Loucy (cell line): ENCODE results near the gene STRADB.
"Not testable (repeated sequence)": the region's sequence is repeated elsewhere in the genome, so short reads cannot be mapped to it uniquely, and the experiment has no call there.

Source experiments
- H2AFZ ChIP-seq: fragments of 200-600 bp; sonication (generic); 2 replicates; pipeline ENCODE4 v1.6.0; 2016; ENCODE audit warnings: antibody characterized with exemption, mild to moderate bottlenecking, low read length, moderate library complexity
- H3F3A ChIP-seq: fragments of 200-600 bp; 2 replicates; pipeline ENCODE4 v1.6.0; 2016; ENCODE audit warnings: antibody characterized with exemption, low read depth, mild to moderate bottlenecking
- H3K27me3 ChIP-seq: fragments of 200-600 bp; sonication (generic); 2 replicates; pipeline ENCODE4 v1.6.1; 2014; ENCODE audit warnings: low read length, mild to moderate bottlenecking; ENCODE audit not compliant: insufficient read depth, poor library complexity, severe bottlenecking
- H3K36me3 ChIP-seq: fragments of 200-600 bp; sonication (generic); 2 replicates; pipeline ENCODE4 v1.6.1; 2016; ENCODE audit warnings: low read length; ENCODE audit not compliant: insufficient read depth
- H3K4me1 ChIP-seq: fragments of 200-600 bp; sonication (generic); 2 replicates; pipeline ENCODE4 v1.5.1; 2014; ENCODE audit warnings: low read length, mild to moderate bottlenecking; ENCODE audit not compliant: insufficient read depth, poor library complexity, severe bottlenecking
- H3K4me2 ChIP-seq: fragments of 200-600 bp; sonication (generic); 2 replicates; pipeline ENCODE4 v1.6.0; 2014; ENCODE audit warnings: antibody characterized with exemption, low read length, low read depth, mild to moderate bottlenecking; ENCODE audit not compliant: poor library complexity, severe bottlenecking
- H3K4me3 ChIP-seq: fragments of 200-600 bp; sonication (generic); 2 replicates; pipeline ENCODE4 v1.5.1; 2014; ENCODE audit warnings: low read length, mild to moderate bottlenecking, mixed read lengths; ENCODE audit not compliant: poor library complexity, severe bottlenecking
- H3K79me2 ChIP-seq: fragments of 200-600 bp; sonication (generic); 2 replicates; pipeline ENCODE4 v1.6.1; 2014; ENCODE audit warnings: low read length; ENCODE audit not compliant: insufficient read depth
- H3K9ac ChIP-seq: fragments of 200-600 bp; sonication (generic); 2 replicates; pipeline ENCODE4 v1.6.0; 2014; ENCODE audit warnings: mild to moderate bottlenecking, low read depth, low read length, moderate library complexity; ENCODE audit not compliant: poor library complexity, severe bottlenecking
- H3K9me2 ChIP-seq: fragments of 200-600 bp; sonication (generic); replicated peaks from 2 replicates; pipeline ENCODE4 v1.6.1; 2016; ENCODE audit warnings: low read depth, low read length, mixed read lengths
- H3K9me3 ChIP-seq: fragments of 200-600 bp; sonication (generic); 2 replicates; pipeline ENCODE4 v1.6.1; 2014; ENCODE audit warnings: mild to moderate bottlenecking, antibody characterized with exemption, low read length, low read depth; ENCODE audit not compliant: insufficient read depth
- H4K20me1 ChIP-seq: fragments of 200-600 bp; sonication (generic); 2 replicates; pipeline ENCODE4 v1.6.0; 2014; ENCODE audit warnings: antibody characterized with exemption, low read length, mild to moderate bottlenecking; ENCODE audit not compliant: insufficient read depth, poor library complexity, severe bottlenecking
- CTCF ChIP-seq: fragments of 200-600 bp; sonication (generic); conservative IDR thresholded peaks from 2 replicates; pipeline ENCODE4 v1.5.1; 2014; ENCODE audit warnings: mild to moderate bottlenecking, antibody characterized with exemption, low read length
- EZH2phosphoT487 ChIP-seq: fragments of 200-600 bp; IDR thresholded peaks from 2 replicates; pipeline ENCODE4 v1.6.1; 2018; ENCODE audit warnings: antibody characterized with exemption, mild to moderate bottlenecking, moderate library complexity, borderline replicate concordance

Gene STRADB

GRCh38 chr2:201433394-201433995 lies 18.0 kb upstream of the STRADB start:
- Histone ChIP-seq H3K9me2 (no peaks in the 10 kb centered on the region), H2AFZ (no peak overlapping the region), H3K4me2 (peak overlapping the region; percentile 63), H3K27me3 (no peaks in the 10 kb centered on the region), H3F3A (peaks cover 3% of the 10 kb centered on the region; the same call in 1 of the 2 replicates), H3K79me2 (peaks cover 21% of the 10 kb centered on the region; the same call in 1 of the 2 replicates), H3K4me3 (peak overlapping the region; percentile 13), H3K4me1 (peaks cover 32% of the 10 kb centered on the region), H4K20me1 (no peaks in the 10 kb centered on the region), H3K9me3 (no peaks in the 10 kb centered on the region; the same call in 1 of the 2 replicates), H3K9ac (peak overlapping the region; percentile 3), H3K36me3 (no peaks in the 10 kb centered on the region)
- TF ChIP-seq CTCF = no peak
- TF ChIP-seq EZH2phosphoT487 = no peak

GRCh38 chr2:201436141-201436540 lies 15.4 kb upstream of the STRADB start:
- Histone ChIP-seq H4K20me1 (no peaks in the 10 kb centered on the region), H3K9me3 (no peaks in the 10 kb centered on the region), H3K4me2 (no peak overlapping the region), H3K4me1 (peaks cover 30% of the 10 kb centered on the region), H3K9me2 (no peaks in the 10 kb centered on the region), H3K79me2 (peaks cover 16% of the 10 kb centered on the region; the same call in 1 of the 2 replicates), H3K9ac (no peak overlapping the region), H3K36me3 (no peaks in the 10 kb centered on the region), H3F3A (peaks cover 3% of the 10 kb centered on the region; the same call in 1 of the 2 replicates), H3K4me3 (no peak overlapping the region), H3K27me3 (no peaks in the 10 kb centered on the region), H2AFZ (no peak overlapping the region)
- TF ChIP-seq EZH2phosphoT487 (no peak), CTCF (no peak)

- not testable (repeated sequence) for H2AFZ ChIP-seq, H3K9me2 ChIP-seq, H4K20me1 ChIP-seq, H3K9ac ChIP-seq, H3K4me3 ChIP-seq, H3F3A ChIP-seq, H3K9me3 ChIP-seq, H3K4me2 ChIP-seq, H3K27me3 ChIP-seq, H3K79me2 ChIP-seq, H3K4me1 ChIP-seq, H3K36me3 ChIP-seq
Observed at GRCh38 chr2:201439336-201439922, 12.1 kb upstream of the STRADB start.

- H3F3A ChIP-seq = no peaks in the 10 kb centered on the region
- no peak overlapping the region for H3K4me2 ChIP-seq
- TF ChIP-seq CTCF = no peak
- no peak for TF ChIP-seq EZH2phosphoT487
- H3K9me3 ChIP-seq = no peaks in the 10 kb centered on the region
- no peaks in the 10 kb centered on the region for H3K9me2 ChIP-seq
- H3K9ac ChIP-seq = no peak overlapping the region
- H3K36me3 ChIP-seq = no peaks in the 10 kb centered on the region
- H2AFZ ChIP-seq = no peak overlapping the region
- no peaks in the 10 kb centered on the region for H4K20me1 ChIP-seq
- H3K79me2 ChIP-seq = peaks cover 2% of the 10 kb centered on the region; the same call in 1 of the 2 replicates
- H3K27me3 ChIP-seq = no peaks in the 10 kb centered on the region
- peaks cover 3% of the 10 kb centered on the region for H3K4me1 ChIP-seq
- H3K4me3 ChIP-seq = no peak overlapping the region
Observed at GRCh38 chr2:201440182-201440581, 11.4 kb upstream of the STRADB start.
